Esophagus muscularis mucosa (tissue), 4 donors: ENCODE measurements around the gene CCDC148.

Experiments
- EP300 ChIP-seq: sonication (generic); formaldehyde crosslinking; IDR thresholded peaks from one replicate; pipeline ENCODE4 v1.6.1; 2017; ENCODE audit warnings: antibody characterized with exemption
- POLR2A ChIP-seq: fragments of 450-650 bp; IDR thresholded peaks from one replicate; pipeline ENCODE4 v1.6.1; 2017; ENCODE audit warnings: antibody characterized with exemption, moderate library complexity, mild to moderate bottlenecking, low read depth
- TF ChIP-seq, protein P1 (sequence below), 3 experiments: fragments of 200-600 bp in 2 of 3; fragments of 450-650 bp in 1 of 3; sonication (generic) in 2 of 3; IDR thresholded peaks; one replicate each; pipeline ENCODE4 v1.5.1; 2017 to 2019; ENCODE audit warnings: antibody characterized with exemption in 3 of 3, mild to moderate bottlenecking in 2 of 3, moderate library complexity in 1 of 3

DNA sequence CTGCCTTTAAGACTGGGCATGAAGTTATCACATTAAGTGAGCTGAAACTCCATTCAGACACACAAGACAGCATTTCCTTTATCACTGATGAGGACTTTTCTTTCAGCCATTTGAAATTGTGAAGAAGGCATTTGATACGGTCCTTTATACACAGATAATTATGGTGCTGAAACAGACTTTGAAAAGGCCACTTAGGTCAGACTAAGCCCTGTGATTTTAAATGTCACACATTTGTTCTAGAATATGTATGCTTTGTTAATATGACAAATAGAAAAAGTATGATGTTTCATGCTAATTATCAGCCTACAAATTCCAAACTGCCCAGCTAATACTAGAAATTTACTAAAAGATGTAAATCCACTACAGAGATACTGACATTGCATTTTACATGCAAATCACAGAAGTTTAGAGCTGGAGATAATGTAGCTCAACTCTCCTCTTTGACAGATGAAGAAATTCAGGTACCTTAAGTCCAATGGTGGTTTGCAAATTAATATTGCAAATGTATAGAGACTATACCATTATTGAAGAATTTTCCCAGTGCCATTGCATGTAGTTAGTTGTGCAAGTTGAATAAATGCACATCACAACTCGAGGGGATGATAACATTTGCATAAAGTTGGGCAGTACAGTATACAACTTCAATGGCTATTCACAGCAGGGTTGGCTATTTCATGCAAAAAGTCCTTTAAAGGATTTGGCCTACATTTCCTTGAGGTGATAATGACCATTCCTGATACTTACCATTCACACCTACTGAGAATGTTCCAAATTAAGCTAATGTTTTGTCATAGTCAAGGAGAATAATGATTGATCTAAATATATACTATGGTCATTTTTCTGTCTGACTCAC, 179.7 kb downstream of the CCDC148 start:
- TF ChIP-seq, protein P1, sequence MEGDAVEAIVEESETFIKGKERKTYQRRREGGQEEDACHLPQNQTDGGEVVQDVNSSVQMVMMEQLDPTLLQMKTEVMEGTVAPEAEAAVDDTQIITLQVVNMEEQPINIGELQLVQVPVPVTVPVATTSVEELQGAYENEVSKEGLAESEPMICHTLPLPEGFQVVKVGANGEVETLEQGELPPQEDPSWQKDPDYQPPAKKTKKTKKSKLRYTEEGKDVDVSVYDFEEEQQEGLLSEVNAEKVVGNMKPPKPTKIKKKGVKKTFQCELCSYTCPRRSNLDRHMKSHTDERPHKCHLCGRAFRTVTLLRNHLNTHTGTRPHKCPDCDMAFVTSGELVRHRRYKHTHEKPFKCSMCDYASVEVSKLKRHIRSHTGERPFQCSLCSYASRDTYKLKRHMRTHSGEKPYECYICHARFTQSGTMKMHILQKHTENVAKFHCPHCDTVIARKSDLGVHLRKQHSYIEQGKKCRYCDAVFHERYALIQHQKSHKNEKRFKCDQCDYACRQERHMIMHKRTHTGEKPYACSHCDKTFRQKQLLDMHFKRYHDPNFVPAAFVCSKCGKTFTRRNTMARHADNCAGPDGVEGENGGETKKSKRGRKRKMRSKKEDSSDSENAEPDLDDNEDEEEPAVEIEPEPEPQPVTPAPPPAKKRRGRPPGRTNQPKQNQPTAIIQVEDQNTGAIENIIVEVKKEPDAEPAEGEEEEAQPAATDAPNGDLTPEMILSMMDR (IDR thresholded peaks at IDR 0.05): no peak
- no peak for TF ChIP-seq EP300
- TF ChIP-seq POLR2A: no peak
